Activated CD8-positive, alpha-beta memory T cell treated with anti-CD3 and anti-CD28 coated beads for 4 hours (primary cell): ENCODE measurements around the gene TEX22.

Source experiments
- DNase-seq, 2 donors: peaks; one replicate each; pipeline ENCODE4 v3.0.0-alpha.2; 2020; ENCODE audit warnings: low read depth in 2 of 2

TEX22 gene

GRCh38 chr14:105420974-105421674, 22.8 kb downstream of the TEX22 start:
- DNase-seq, result no peak

DNA sequence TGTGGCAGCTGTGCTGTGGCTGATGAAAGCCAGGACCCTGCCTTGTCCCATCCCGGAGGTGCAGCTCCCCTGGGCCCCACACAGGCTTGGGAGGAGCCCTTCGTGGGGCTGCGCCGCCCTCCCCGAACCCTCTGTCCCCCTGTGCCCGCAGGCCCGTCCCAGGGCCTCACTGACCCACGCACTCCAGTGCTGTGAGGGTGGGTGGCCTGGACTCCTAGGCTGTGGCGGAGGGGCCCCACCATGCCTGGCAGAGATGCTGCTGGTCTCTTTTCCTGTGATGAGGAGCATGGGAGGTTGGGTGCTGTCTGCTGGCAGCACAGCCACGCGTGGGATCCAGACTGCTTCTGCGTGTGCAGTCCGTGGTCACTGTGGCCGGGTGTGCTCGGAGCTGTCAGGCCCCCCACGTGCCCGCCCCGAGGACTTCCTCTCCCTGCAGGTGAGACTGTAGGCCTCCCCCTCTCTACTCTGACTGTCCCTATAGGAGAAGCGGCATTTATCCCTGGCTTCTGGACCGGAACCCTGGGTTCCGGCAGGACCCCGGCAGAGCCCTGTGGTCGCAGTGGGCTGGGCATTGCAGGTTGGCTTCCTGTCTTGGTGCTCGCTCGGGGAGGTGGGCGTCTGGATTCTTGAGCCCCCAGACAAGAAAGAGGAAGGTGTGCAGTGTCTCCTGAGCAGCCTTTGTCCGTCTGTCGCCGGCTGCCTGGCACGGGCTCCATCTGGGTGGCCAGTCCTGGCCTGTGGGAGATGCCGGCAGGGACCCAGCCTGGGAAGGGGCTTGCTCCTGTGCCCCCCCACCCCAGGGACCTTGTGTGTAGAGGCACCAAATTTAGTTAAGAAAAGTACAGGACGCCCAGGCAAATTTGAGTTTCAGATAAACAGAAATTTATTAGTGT, 23.6 kb downstream of the TEX22 start:
- DNase-seq, result no peak

GRCh38 chr14:105422695-105423487, 24.6 kb downstream of the TEX22 start:
- DNase-seq, result no peak

- no peak for DNase-seq
These were observed 25.3 kb downstream of the TEX22 start for GRCh38 chr14:105423488-105424195.

GRCh38 chr14:105424861-105425260, 26.5 kb downstream of the TEX22 start:
- DNase-seq, result no peak

- DNase-seq, result no peak
These were observed 27.5 kb downstream of the TEX22 start for GRCh38 chr14:105425823-105426247.

DNA sequence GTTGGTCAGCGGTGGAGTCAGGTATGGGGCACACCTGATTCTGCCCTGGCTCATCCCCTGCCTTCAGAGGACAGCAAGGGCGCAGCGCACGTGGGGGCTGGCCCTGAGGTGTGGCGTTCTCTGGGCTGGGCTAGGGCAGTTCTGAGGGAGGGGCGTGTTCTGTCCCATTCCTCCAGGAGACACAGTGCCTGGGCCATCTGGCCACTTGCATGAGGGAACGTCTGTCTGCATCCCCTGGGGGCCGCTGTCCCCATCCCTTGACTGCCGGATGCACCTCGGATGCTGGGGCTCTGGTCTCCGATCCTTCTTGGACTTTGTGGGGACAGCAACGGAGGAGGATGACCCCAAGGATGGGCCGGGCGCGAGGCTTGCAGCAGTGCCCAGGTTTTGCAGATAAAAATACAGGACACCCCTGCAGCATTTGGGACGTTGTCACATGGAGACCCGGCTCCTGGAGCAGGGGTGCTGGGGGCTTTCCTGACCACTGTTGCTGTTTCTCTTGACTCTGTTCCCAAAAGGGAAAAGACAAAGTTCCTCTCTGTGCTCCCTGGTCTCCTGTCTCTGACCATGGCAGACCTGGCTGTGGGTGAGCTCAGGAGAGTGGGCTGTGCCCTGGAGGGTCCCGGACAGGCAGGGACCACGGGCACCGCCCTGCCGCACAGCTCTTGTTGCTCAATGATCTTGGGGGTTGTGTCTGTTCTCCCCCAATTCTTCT, 28.2 kb downstream of the TEX22 start:
- no peak for DNase-seq

GRCh38 chr14:105427412-105427811, 29.1 kb downstream of the TEX22 start:
- no peak for DNase-seq

DNA sequence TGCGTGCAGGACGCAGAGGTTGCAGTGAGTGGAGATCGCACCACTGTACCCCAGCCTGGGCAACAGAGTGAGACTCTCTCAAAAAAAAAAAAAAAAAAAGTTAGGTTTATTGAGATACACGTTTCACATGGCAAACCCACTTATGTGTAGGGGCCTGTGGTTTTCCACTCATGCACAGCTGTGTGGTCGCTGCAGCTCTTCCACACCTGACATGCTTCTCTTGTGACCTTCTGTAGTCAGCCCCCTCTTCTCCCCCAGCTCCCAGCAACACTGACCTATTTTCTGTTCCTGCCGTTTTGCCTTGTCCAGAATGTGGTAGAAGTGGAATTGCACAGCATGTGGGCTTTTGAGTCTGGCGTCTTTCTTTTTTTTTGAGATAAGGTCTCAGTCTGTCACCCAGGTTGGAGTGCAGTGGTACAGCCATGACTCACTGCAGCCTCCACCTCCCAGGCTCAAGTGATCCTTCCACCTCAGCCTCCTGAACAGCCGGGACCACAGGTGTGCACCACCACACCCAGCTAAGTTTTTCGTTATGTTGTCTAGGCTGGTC, 29.7 kb downstream of the TEX22 start:
- no peak for DNase-seq

DNA sequence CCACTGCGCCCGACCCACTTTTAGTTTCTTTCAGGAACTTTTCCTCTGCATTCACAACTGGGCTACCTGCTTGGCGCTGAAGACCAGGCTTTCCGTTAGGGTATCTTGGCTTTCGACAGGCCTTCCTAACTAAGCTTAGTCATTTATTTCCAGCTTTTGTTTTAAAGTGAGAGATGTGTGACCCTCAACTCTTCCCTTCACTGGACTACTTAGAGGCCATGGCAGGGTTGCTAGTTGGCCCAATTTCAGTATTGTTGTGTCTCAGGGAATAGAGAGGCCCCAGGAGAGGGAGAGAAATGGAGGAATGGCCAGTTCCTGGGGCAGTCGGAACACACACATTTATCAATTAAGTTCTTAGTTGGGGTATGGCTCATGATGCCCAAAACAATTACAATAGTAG, 31.7 kb downstream of the TEX22 start:
- DNase-seq, result no peak

DNA sequence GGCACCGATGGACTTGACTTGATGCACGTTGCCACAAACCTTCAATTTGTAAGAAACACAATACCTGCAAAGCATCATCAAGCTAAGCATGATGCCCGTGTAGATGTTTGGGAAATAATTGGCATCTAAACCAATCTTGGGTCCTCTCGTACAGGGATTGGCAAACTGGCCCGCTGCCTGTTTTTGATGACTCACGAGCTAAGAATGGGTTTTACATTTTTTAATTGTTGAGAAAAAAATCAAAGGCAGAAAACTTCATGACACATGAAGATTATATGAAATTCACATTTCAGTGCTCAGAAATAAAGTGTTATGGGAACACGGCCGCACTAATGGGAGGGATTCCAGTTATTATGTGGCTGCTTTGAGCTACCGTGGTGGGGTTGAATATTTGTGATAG, 32.2 kb downstream of the TEX22 start:
- no peak for DNase-seq

DNA sequence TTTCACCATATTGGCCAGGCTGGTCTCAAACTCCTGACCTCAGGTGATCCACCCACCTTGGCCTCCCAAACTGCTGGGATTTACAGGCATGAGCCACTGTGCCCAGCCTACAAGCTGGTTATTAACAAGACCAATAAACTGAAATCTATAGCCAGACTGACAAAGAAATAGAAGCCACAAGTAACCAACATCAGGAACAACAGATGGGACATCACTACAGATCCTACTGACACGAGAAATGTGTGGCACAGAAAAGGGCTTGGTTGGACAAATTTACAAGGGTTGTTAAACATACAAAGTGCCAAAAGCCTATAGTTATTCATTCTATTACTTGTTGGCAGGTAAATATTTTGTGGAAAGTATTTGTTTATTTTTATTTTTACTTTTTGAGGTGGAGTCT, 32.9 kb downstream of the TEX22 start:
- no peak for DNase-seq

- DNase-seq, result no peak
These were observed 34.3 kb downstream of the TEX22 start for GRCh38 chr14:105432657-105433056.

- no peak for DNase-seq
These were observed 34.8 kb downstream of the TEX22 start for GRCh38 chr14:105433161-105433605.

DNA sequence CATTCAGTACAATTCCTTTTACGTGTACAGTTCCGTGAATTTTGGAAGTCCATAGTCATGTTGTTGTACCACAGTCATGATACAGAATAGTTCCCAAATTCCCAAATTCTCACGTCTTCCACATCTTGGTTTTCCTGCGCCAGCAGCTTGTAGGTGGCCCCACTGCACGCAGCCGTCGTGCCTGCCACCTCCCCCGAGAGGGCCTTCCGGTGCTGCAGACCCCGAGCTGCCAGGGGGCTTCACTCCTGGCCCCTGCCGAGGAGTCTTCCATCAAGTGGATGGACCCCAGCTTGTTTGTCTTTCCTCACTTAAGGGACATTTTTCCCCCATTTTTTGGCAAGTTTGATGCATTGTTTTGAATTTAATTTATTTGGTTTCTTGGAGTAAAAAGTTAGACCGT, 38.1 kb downstream of the TEX22 start:
- DNase-seq, result no peak

GRCh38 chr14:105436891-105437722, 38.8 kb downstream of the TEX22 start:
- DNase-seq, result no peak

DNA sequence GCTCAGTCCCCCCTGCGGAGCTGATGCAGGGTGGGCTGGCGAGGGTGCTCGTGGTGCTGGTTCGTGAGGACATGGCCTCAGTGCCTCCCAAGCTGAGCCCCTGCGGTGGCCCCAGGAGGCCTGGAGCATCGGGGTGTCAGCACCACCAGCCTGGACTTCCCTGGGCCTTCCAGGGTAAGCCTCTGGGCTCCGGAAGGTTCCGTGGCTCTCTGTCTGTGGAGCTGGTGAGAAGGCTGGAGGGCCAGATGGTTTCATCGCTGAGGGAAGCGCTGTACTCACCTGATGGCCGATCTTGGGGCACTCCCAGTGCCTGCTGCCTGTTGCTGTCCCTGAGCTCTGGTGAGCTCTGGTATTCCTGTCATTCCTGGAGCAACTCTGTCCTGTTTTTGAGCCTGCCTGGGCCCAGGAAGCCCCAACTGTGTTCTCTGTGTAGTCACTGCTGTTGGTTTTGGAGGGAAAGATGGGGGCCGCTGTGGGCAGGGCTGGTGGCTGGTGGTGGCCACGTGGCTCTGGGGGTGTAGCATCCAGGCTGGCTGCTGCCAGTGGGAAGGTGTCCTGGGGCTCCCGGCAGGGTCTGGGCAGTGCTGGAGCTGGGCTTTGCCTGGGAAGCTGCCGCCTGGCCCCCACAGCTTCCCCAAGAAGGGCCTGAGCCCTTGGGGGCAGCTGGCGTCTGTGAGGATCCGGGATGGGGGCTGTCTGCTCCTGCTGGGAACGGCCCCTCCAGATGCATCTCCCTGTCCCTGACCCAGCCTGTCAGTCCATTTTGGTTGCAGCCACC, 39.6 kb downstream of the TEX22 start:
- no peak for DNase-seq

DNA sequence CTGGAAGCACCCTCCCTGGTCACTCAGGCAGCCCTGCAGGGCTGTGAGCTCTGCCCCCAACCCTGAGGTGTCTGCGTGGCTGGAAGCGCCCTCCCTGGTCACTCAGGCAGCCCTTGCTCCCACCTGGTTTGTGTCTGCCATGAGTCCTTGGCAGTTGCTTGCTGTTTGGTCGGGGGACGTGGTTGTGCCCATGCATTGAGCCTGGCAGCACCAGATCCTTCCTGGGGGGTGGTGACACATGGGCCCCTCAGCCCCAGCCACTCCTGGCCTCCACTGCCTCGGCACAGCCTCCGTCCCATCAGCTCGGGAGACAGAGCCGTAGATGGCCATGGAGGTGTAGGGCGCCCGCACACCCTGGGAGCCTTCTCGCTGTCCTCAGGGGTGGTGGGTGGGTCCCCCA, 40.8 kb downstream of the TEX22 start:
- no peak for DNase-seq
